Right atrium auricular region (tissue), 2 donors: ENCODE results near the gene DMPK. TPM values are rescaled to one million over a fixed set of nuclear protein-coding genes. Genes with fewer than 3 reads are reported as not detected.

ENCODE experiments used
- DNase-seq: peaks from one replicate; pipeline ENCODE4 v3.0.0-alpha.2; 2019; ENCODE audit warnings: low spot score
- H3K27ac ChIP-seq, 2 donors: fragments of 200-600 bp; sonication (generic); 1 replicate in 1 of 2; 2 replicates in 1 of 2; pipeline ENCODE4 v1.5.1; 2016 to 2019
- H3K27me3 ChIP-seq, 2 donors: fragments of 200-600 bp; sonication (generic); one replicate each; pipeline versions ENCODE4 v1.5.1 to v1.6.0; 2017 to 2019
- H3K36me3 ChIP-seq: fragments of 200-600 bp; sonication (generic); one replicate; pipeline ENCODE4 v1.5.1; 2016
- H3K4me1 ChIP-seq, 2 donors: fragments of 200-600 bp; sonication (generic); one replicate each; pipeline versions ENCODE4 v1.5.1 to v1.6.0; 2017 to 2019
- H3K4me3 ChIP-seq, 2 donors: fragments of 200-600 bp; sonication (generic); 1 replicate in 1 of 2; 2 replicates in 1 of 2; pipeline ENCODE4 v1.5.1; 2017 to 2019; ENCODE audit warnings: mild to moderate bottlenecking in 1 of 2, moderate library complexity in 1 of 2
- H3K9me3 ChIP-seq, 2 donors: fragments of 200-600 bp; sonication (generic); one replicate each; pipeline ENCODE4 v1.5.1; 2019
- CTCF ChIP-seq, 2 donors: fragments of 200-600 bp; sonication (generic); IDR thresholded peaks; one replicate each; pipeline ENCODE4 v1.5.1; 2019; ENCODE audit warnings: antibody characterized with exemption in 2 of 2
- total RNA-seq, 2 donors: library from RNA; depleted of rRNA; stranded (reverse); fragments of >200 nt; gene quantifications; one replicate each; pipeline ENCODE4 v1.1.0, GENCODE V29; 2016

DMPK gene
- total RNA-seq, 2 donors from 2014 or later: 107 to 214 TPM

GRCh38 chr19:45793876-45794275, 11.6 kb upstream of the DMPK start:
- Histone ChIP-seq H3K4me1 (peaks cover 0 to 26% of the 10 kb centered on the region in 2 donors), H3K9me3 (no peaks in the 10 kb centered on the region), H3K36me3 (peaks cover 14% of the 10 kb centered on the region), H3K27ac (no peak overlapping the region), H3K27me3 (no peaks in the 10 kb centered on the region), H3K4me3 (no peak overlapping the region)
- TF ChIP-seq CTCF (IDR thresholded peaks at IDR 0.05): no peak
- DNase-seq: no peak

- Histone ChIP-seq H3K4me3 (peak overlapping the region in 1 of 2 donors; percentile 69), H3K27me3 (no peaks in the 10 kb centered on the region)
- no peak for TF ChIP-seq CTCF (IDR thresholded peaks at IDR 0.05)
Measured at GRCh38 chr19:45793178-45793564, 10.9 kb upstream of the DMPK start.

GRCh38 chr19:45792470-45793177, 10.3 kb upstream of the DMPK start, which contains the start of gene DMWD:
Gene DMWD, minus strand, starts transcription at chr19:45792845. Its CDS starts 89 bp downstream, at chr19:45792756.
- H3K36me3 ChIP-seq: peaks cover 19% of the 10 kb centered on the region
- DNase-seq: peak; percentile 99
- H3K9me3 ChIP-seq: no peaks in the 10 kb centered on the region
- TF ChIP-seq CTCF (IDR thresholded peaks at IDR 0.05): no peak
- peaks cover 0 to 36% of the 10 kb centered on the region in 2 donors for H3K4me1 ChIP-seq
- peak within 1 kb of the TSS; percentile 71 to 72 for H3K27ac ChIP-seq
- H3K27me3 ChIP-seq: no peaks in the 10 kb centered on the region
- peak within 1 kb of the TSS; percentile 69 to 79 for H3K4me3 ChIP-seq

More at GRCh38 chr19:45793178-45793564, 10.9 kb upstream of the DMPK start:
- Histone ChIP-seq H3K4me1 (peaks cover 0 to 31% of the 10 kb centered on the region in 2 donors), H3K36me3 (peaks cover 19% of the 10 kb centered on the region), H3K9me3 (no peaks in the 10 kb centered on the region), H3K27ac (no peak overlapping the region)
- no peak for DNase-seq

GRCh38 chr19:45791744-45792469, 9.6 kb upstream of the DMPK start:
- Histone ChIP-seq H3K4me3 (peak overlapping the region; percentile 69 to 79), H3K27me3 (no peaks in the 10 kb centered on the region), H3K9me3 (no peaks in the 10 kb centered on the region), H3K4me1 (peaks cover 0 to 36% of the 10 kb centered on the region in 2 donors), H3K36me3 (peaks cover 24% of the 10 kb centered on the region), H3K27ac (peak overlapping the region; percentile 71 to 72)
- TF ChIP-seq CTCF (IDR thresholded peaks at IDR 0.05): no peak
- no peak for DNase-seq

- H3K36me3 ChIP-seq: peaks cover 34% of the 10 kb centered on the region
- TF ChIP-seq CTCF (IDR thresholded peaks at IDR 0.05): no peak
- H3K9me3 ChIP-seq: no peaks in the 10 kb centered on the region
- no peak overlapping the region for H3K27ac ChIP-seq
- no peak for DNase-seq
- no peaks in the 10 kb centered on the region for H3K27me3 ChIP-seq
- H3K4me3 ChIP-seq: no peak overlapping the region
- peaks cover 0 to 43% of the 10 kb centered on the region in 2 donors for H3K4me1 ChIP-seq
Measured at GRCh38 chr19:45790942-45791341, 8.7 kb upstream of the DMPK start.
